ENCODE data around the gene IQSEC1. TPM values are rescaled to one million over a fixed set of nuclear protein-coding genes. Genes with fewer than 3 reads are reported as not detected.

IQSEC1 gene
- total RNA-seq, 1 experiment from 2014 or later = 13.5 TPM

- peak; percentile 69 for DNase-seq
- H3K36me3 ChIP-seq (replicated peaks; ENCODE audit: control insufficient read depth, insufficient read depth, low read length) = no peaks in the 10 kb centered on the region
- H3K4me3 ChIP-seq (ENCODE audit: insufficient read depth, low read depth, low read length) = no peak overlapping the region
- H3K27me3 ChIP-seq (ENCODE audit: control insufficient read depth, insufficient read depth, low read length) = no peaks in the 10 kb centered on the region
Measured at GRCh38 chr3:13011573-13012220, 61.5 kb downstream of the IQSEC1 start.

GRCh38 chr3:13010780-13011572 is 62.3 kb downstream of the IQSEC1 start:
- Histone ChIP-seq H3K36me3 (replicated peaks; ENCODE audit: control insufficient read depth, insufficient read depth, low read length) (no peaks in the 10 kb centered on the region), H3K27me3 (ENCODE audit: control insufficient read depth, insufficient read depth, low read length) (no peaks in the 10 kb centered on the region)

GRCh38 chr3:13009946-13010315 is 63.3 kb downstream of the IQSEC1 start:
- DNase-seq = no peak
- no peak overlapping the region for H3K4me3 ChIP-seq (ENCODE audit: insufficient read depth, low read depth, low read length)
- no peaks in the 10 kb centered on the region for H3K27me3 ChIP-seq (ENCODE audit: control insufficient read depth, insufficient read depth, low read length)

More at GRCh38 chr3:13010780-13011572, 62.3 kb downstream of the IQSEC1 start:
- no peak overlapping the region for H3K4me3 ChIP-seq (ENCODE audit: insufficient read depth, low read depth, low read length)
- no peak for DNase-seq

GRCh38 chr3:13009132-13009945 is 63.9 kb downstream of the IQSEC1 start:
- H3K4me3 ChIP-seq (ENCODE audit: insufficient read depth, low read depth, low read length) = no peak overlapping the region

More at GRCh38 chr3:13009946-13010315, 63.3 kb downstream of the IQSEC1 start:
- no peaks in the 10 kb centered on the region for H3K36me3 ChIP-seq (replicated peaks; ENCODE audit: control insufficient read depth, insufficient read depth, low read length)

GRCh38 chr3:13008155-13008995 is 64.9 kb downstream of the IQSEC1 start:
- H3K27me3 ChIP-seq (ENCODE audit: control insufficient read depth, insufficient read depth, low read length) = no peaks in the 10 kb centered on the region
- H3K4me3 ChIP-seq (ENCODE audit: insufficient read depth, low read depth, low read length) = no peak overlapping the region
- no peak for DNase-seq
- no peaks in the 10 kb centered on the region for H3K36me3 ChIP-seq (replicated peaks; ENCODE audit: control insufficient read depth, insufficient read depth, low read length)

More at GRCh38 chr3:13009132-13009945, 63.9 kb downstream of the IQSEC1 start:
- no peak for DNase-seq
- no peaks in the 10 kb centered on the region for H3K36me3 ChIP-seq (replicated peaks; ENCODE audit: control insufficient read depth, insufficient read depth, low read length)
- H3K27me3 ChIP-seq (ENCODE audit: control insufficient read depth, insufficient read depth, low read length) = no peaks in the 10 kb centered on the region

- no peaks in the 10 kb centered on the region for H3K36me3 ChIP-seq (replicated peaks; ENCODE audit: control insufficient read depth, insufficient read depth, low read length)
- H3K27me3 ChIP-seq (ENCODE audit: control insufficient read depth, insufficient read depth, low read length) = no peaks in the 10 kb centered on the region
- DNase-seq = no peak
- H3K4me3 ChIP-seq (ENCODE audit: insufficient read depth, low read depth, low read length) = no peak overlapping the region
Measured at GRCh38 chr3:13007251-13007941, 65.8 kb downstream of the IQSEC1 start.

GRCh38 chr3:13006216-13006990 is 66.8 kb downstream of the IQSEC1 start:
- H3K27me3 ChIP-seq (ENCODE audit: control insufficient read depth, insufficient read depth, low read length) = no peaks in the 10 kb centered on the region
- no peaks in the 10 kb centered on the region for H3K36me3 ChIP-seq (replicated peaks; ENCODE audit: control insufficient read depth, insufficient read depth, low read length)
- no peak overlapping the region for H3K4me3 ChIP-seq (ENCODE audit: insufficient read depth, low read depth, low read length)
- DNase-seq = no peak

GRCh38 chr3:13005301-13005700 is 67.9 kb downstream of the IQSEC1 start:
- peak; percentile 46 for DNase-seq
- Histone ChIP-seq H3K27me3 (ENCODE audit: control insufficient read depth, insufficient read depth, low read length) (no peaks in the 10 kb centered on the region), H3K36me3 (replicated peaks; ENCODE audit: control insufficient read depth, insufficient read depth, low read length) (no peaks in the 10 kb centered on the region), H3K4me3 (ENCODE audit: insufficient read depth, low read depth, low read length) (no peak overlapping the region)

- H3K4me3 ChIP-seq (ENCODE audit: insufficient read depth, low read depth, low read length) = no peak overlapping the region
- H3K36me3 ChIP-seq (replicated peaks; ENCODE audit: control insufficient read depth, insufficient read depth, low read length) = no peaks in the 10 kb centered on the region
- peak; percentile 70 for DNase-seq
- H3K27me3 ChIP-seq (ENCODE audit: control insufficient read depth, insufficient read depth, low read length) = no peaks in the 10 kb centered on the region
Measured at GRCh38 chr3:13004376-13004775, 68.9 kb downstream of the IQSEC1 start.

- H3K27me3 ChIP-seq (ENCODE audit: control insufficient read depth, insufficient read depth, low read length) = no peaks in the 10 kb centered on the region
- no peak overlapping the region for H3K4me3 ChIP-seq (ENCODE audit: insufficient read depth, low read depth, low read length)
- DNase-seq = no peak
- no peaks in the 10 kb centered on the region for H3K36me3 ChIP-seq (replicated peaks; ENCODE audit: control insufficient read depth, insufficient read depth, low read length)
Measured at GRCh38 chr3:13003608-13004007, 69.6 kb downstream of the IQSEC1 start.

- DNase-seq = no peak
- no peaks in the 10 kb centered on the region for H3K36me3 ChIP-seq (replicated peaks; ENCODE audit: control insufficient read depth, insufficient read depth, low read length)
- no peak overlapping the region for H3K4me3 ChIP-seq (ENCODE audit: insufficient read depth, low read depth, low read length)
- no peaks in the 10 kb centered on the region for H3K27me3 ChIP-seq (ENCODE audit: control insufficient read depth, insufficient read depth, low read length)
Measured at GRCh38 chr3:13002398-13003124, 70.7 kb downstream of the IQSEC1 start.
